HL-60/S4 treated with retinoic acid at 250 ng/mL for 4 days and 3 days (cell line): ENCODE data around the gene NUP214.
"Not testable (repeated sequence)": the region's sequence is repeated elsewhere in the genome, so short reads cannot be mapped to it uniquely, and the experiment has no call there.

Experiments used
- in situ Hi-C: fragments of 300-500 bp; cut with MboI; formaldehyde crosslinking; loops from 2 replicates; pipeline ENCODE4 v1.7.0; 2022; ENCODE audit warnings: low sequenced_read_pairs

The NUP214 gene

DNA sequence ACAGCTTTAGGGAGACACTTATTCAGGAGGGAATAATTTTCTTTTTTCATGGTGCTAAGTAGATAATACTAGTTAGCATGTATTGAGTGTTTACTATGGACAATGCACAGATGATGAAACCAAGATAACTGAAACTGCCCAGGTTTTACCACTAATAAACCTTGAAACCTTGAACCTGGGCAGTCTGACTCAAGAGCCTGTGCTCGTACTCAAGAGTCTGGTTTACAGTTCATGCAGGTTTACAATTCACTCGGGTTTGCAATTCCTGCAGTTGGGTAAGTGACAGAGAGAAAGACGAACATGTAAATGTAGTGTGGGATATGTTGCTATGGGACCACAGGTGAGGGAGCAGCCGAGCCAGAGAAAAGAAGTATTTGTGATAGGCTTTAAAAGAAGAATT, 28.2 kb downstream of the NUP214 start:
- in situ Hi-C loops, result no loop called here

DNA sequence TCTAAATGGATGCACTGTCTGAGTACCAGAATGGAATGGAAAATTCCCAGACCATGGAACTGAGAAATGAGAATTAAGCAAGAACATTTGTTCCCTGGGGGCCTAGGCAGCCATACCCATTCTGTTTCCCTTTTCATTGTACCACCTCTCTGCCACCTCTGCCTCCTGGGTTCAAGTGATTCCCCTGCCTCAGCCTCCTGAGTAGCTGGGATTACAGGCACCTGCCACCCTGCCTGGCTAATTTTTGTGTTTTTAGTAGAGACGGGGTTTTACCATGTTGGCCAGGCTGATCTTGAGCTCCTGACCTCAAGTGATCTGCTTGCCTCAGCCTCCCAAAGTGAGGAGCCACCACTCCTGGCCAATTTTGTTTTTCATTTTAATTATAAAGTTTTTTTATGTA, 33.3 kb downstream of the NUP214 start:
- in situ Hi-C loops, result not testable (repeated sequence)

DNA sequence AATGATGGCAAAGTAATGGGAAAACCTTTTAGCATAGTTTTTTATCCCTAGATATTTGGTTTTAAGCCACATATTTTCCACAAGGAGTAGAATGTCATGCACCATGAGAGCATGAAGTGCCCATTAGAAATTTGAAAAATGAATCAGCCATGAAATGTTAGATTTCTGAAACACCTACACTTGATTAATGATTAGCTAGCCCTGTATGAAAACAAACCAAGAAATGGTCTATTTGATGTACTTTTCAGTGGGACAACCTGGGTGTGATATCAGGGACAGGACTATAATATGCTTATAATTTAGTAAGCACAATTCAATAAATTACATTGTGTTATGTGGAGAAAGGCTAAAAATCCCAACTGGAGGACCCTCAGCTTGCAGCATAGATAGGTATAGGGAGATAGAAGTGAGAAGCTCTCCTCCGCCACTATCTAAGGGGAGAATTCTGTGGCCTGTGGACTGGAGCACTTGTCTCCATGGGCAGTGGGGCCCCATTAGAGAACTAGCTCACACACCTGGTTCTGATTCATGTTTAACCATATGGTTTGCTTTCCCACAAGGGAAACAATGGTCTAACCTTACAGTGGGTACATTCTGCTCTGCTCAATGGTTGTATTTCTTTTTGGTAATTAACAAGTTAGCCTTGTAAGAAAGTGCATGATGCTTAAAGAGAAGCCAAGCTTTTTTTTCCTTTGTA, 35.2 kb downstream of the NUP214 start:
- in situ Hi-C loops, result no loop called here

GRCh38 chr9:131161585-131161984, 36.2 kb downstream of the NUP214 start:
- in situ Hi-C loops, result no loop called here

DNA sequence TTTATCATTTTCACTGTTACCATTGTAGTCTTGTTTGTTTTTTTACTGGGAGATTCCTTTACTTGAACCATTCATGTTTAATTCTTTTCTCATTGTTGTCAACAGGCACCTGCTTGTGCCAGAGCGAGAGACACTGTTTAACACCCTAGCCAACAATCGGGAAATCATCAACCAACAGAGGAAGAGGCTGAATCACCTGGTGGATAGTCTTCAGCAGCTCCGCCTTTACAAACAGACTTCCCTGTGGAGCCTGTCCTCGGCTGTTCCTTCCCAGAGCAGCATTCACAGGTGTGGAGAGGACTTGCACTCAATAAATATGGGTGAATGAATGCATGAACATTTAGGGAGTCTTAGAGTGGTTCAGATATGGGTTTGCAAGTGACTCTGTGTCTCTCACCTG, 37.5 kb downstream of the NUP214 start:
- in situ Hi-C loops, result no loop called here

- in situ Hi-C loops, result no loop called here
Observed at GRCh38 chr9:131165523-131165922, 40.1 kb downstream of the NUP214 start.

DNA sequence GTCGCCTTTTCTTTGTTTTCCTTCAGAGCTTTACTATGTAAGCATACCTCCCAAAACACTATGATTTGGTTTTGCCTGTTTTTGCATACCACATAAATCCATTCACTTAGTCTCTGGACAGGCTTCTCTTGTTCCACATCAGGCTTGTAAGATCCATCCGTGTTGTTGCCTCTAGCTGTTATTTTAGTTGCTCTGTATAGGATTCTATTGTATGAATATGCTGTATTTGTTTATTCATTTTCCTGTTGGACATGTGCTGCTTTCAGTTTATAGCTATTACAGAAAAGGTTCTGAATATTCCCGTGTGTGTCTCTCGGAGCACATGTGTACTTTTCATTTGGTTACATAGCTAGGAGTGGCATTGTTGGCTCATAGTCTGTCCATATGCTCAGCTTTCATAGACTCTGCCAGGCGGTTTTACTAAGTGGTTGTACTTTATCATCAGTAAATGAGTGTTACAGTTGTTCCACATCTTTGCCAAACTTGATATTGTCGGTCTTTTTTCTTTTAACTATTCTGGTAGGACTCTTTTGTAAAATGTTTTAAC, 41.8 kb downstream of the NUP214 start:
- in situ Hi-C loops, result no loop called here

DNA sequence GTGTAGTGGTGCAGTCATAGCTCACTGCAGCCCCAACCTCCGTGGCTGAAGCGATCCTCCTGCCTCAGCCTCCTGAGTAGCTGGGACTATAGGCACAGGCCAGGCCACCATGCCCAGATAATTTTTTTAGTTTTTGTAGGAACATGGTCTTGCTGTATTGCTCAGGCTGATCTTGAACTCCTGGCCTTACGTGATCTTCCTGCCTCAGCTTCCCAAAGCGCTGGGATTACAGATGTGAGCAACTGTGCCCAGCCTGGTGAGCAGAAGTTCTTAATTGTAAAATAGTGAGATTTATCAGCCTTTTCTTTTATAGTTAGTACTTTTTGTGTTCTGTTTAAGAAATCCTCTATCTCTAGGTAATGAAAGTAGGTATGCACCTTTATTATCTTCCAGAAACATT, 42.5 kb downstream of the NUP214 start:
- in situ Hi-C loops, result no loop called here

DNA sequence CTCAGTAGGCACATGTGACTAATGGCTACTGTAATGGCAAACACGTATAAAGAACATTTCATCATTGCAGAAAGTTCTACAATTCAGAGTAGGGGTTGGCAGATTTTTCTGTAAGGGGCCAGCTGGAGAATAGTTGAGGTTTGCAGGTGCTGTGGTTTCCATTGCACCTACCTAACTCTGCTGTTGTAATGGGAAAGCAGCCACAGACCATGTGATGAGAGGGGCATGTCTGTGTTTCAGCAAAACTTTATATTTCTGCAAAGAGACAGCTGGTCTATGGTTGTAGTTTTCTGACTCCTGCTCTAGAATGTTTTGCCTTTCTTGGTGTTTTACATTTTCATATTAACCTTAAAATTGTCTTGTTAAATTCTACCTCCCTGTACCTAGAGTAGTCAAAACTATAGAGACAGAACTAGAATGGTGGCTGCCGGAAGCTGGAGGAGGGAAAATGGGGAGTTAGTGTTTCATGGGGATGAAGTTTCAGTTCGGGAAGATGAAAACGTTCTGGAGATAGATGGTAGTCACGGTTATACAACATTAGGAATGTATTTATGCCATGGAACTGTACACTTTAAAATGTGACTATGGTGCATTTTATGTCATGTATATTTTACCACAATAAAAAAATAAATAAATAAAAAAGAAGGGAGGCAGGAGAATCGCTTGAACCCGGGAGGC, 44.3 kb downstream of the NUP214 start:
- in situ Hi-C loops, result no loop called here

DNA sequence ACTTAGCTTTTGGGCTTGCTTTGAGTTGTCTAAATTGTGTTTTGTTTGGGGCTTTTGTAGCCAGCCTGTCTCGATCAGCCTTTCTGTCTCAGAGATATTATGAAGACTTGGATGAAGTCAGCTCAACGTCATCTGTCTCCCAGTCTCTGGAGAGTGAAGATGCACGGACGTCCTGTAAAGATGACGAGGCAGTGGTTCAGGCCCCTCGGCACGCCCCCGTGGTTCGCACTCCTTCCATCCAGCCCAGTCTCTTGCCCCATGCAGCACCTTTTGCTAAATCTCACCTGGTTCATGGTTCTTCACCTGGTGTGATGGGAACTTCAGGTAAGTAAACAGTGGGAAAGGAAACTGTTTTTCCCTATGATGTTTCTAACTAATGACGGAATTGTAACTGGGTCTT, 48.6 kb downstream of the NUP214 start:
- in situ Hi-C loops, result no loop called here

- in situ Hi-C loops, result no loop called here
Observed at GRCh38 chr9:131174681-131175239, 49.4 kb downstream of the NUP214 start.

GRCh38 chr9:131177898-131178297, 52.5 kb downstream of the NUP214 start:
- in situ Hi-C loops, result no loop called here

GRCh38 chr9:131178382-131178781, 53.0 kb downstream of the NUP214 start:
- in situ Hi-C loops, result no loop called here

- in situ Hi-C loops, result no loop called here
Observed at GRCh38 chr9:131178926-131179325, 53.5 kb downstream of the NUP214 start.

- in situ Hi-C loops, result loop anchor here (10.0 kb wide), 1 partner anchor 155 kb away; no protein-coding TSS in a partner anchor
Observed at GRCh38 chr9:131179561-131180219, 54.3 kb downstream of the NUP214 start.

DNA sequence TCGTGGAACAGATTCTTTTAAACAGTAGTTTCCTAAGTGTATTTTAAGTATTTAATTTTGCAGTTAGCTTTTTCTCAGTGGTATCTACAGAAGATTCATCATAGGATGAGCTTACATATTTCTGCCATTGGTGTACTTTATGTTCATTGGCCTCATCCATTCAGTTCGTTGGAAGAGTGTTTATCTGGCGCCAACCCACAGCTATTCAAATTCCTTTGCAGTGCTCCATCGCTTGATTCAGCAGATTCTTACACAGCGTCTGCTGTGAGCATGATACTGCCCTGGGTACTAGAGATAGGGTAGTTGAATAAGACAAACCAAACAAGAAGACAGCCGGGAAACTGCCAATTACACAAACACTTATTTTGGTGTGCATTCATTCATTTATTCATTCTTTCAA, 55.1 kb downstream of the NUP214 start:
- in situ Hi-C loops, result loop anchor here (10.0 kb wide), 1 partner anchor 154 kb away; no protein-coding TSS in a partner anchor

DNA sequence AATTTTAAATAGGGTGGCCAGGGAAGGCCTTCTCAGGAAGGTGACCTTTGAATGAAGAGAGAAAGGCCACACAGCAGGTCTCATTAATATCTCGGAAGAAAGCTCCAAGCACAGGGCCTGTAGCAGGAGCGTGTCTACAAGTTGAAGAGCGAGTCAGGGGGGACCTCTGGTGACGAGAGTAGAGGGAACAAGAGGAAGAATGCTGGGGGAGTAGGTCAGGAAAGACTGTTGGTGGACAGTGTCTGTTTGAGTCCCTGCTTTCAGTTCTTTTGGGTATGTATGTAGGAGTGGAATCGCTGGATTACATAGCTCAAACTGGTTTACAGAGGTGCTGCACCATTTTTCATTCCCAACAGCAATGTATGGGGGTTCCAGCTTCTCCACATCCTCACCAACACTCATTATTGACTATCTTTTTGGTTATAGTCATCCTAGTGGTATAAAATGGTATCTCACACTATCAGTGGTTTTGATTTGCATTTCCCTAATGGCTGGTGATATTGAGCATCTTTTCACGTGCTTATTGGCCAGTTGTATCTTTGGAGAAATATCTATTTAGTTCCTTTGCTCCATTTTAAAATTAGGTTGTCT, 55.8 kb downstream of the NUP214 start:
- in situ Hi-C loops, result loop anchor here (10.0 kb wide), 1 partner anchor 154 kb away; no protein-coding TSS in a partner anchor

- in situ Hi-C loops, result loop anchor here (10.0 kb wide), 1 partner anchor 149 kb away; no protein-coding TSS in a partner anchor
Observed at GRCh38 chr9:131185924-131186323, 60.5 kb downstream of the NUP214 start.

DNA sequence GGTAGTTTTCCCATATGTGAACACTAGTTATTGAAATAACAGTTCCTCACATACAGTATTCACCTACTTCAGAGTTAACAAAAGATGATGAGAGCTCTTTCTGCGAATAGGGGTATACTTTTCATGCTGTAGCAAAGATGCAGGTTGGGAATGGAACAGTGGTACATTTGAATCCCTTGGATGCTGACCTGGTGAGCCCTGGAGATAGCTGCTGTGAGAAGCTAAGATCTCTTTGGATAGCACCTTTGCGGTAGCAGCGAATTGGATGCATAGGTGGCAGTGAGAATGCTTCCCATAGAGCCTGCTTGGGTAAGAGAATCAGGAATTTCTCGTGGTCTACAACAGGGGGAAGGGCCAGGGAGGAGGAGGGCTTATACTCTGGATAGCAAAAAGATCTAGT, 61.2 kb downstream of the NUP214 start:
- in situ Hi-C loops, result loop anchor here (10.0 kb wide), 1 partner anchor 148 kb away; no protein-coding TSS in a partner anchor

DNA sequence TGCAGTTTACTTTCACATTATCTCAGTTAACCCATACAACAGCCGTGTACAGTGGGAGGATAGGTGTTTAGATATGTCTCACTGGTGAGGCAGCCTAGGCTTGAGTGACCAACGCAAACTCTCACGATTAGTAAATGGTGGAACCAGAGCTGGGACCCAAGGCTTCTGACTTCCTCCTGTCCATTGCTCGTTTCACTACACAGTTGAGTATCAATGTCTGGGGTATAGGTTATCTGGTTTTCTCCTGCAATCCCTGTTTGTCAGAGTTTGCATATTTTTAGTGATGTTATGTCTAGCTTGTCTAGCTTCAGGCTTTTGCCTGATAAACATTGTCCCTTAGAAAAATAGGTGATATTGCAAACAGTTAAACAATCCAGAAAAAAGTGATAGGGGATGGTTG, 62.6 kb downstream of the NUP214 start:
- in situ Hi-C loops, result loop anchor here (10.0 kb wide), 1 partner anchor 147 kb away; no protein-coding TSS in a partner anchor

DNA sequence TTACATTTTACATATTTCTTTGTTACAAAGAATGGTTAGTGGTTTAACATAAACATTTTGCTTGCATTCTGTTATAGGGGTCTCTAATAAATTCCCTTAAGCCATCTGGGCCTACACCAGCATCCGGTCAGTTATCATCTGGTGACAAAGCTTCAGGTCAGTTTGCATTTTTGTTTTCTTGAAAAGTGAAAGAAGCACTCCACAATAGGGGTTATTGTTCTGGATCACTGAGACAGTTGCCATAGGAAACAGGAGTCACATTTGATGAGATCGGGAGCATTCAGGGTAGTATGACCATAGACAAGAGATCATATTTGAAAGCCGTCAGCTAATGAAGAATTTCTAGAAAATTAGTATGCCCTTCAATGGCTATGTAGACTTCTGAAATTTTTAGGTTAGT, 63.6 kb downstream of the NUP214 start:
- in situ Hi-C loops, result loop anchor here (10.0 kb wide), 1 partner anchor 146 kb away; no protein-coding TSS in a partner anchor
